Esophagus muscularis mucosa (tissue), 3 donors: Measurements from ENCODE around the gene DTNBP1.

ENCODE experiments used
- EP300 ChIP-seq: sonication (generic); formaldehyde crosslinking; IDR thresholded peaks from one replicate; pipeline ENCODE4 v1.6.1; 2017; ENCODE audit warnings: antibody characterized with exemption
- TF ChIP-seq, protein P1 (sequence below), 3 experiments: fragments of 200-600 bp in 2 of 3; fragments of 450-650 bp in 1 of 3; sonication (generic) in 2 of 3; IDR thresholded peaks; one replicate each; pipeline ENCODE4 v1.5.1; 2017 to 2019; ENCODE audit warnings: antibody characterized with exemption in 3 of 3, mild to moderate bottlenecking in 2 of 3, moderate library complexity in 1 of 3

DNA sequence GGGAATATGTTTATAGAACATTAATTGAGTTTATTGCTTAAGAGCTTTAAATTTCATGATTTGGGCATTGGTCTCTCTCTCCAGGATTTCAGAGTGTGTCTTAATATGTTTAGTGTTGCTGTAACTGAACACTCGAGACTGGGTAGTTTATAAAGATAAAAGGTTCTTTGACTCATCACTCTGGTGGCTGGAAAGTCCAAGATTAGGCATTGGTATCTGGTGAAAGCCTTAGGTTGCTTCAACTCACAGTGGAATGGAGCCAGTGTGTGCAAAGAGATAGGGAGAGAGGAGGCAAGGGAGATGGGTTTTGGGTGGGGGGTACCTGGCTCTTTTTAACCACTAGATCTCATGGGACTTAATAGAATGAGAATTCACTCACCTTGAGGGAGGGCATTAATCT is 35.6 kb upstream of the DTNBP1 start:
- TF ChIP-seq EP300: no peak
- TF ChIP-seq, protein P1, sequence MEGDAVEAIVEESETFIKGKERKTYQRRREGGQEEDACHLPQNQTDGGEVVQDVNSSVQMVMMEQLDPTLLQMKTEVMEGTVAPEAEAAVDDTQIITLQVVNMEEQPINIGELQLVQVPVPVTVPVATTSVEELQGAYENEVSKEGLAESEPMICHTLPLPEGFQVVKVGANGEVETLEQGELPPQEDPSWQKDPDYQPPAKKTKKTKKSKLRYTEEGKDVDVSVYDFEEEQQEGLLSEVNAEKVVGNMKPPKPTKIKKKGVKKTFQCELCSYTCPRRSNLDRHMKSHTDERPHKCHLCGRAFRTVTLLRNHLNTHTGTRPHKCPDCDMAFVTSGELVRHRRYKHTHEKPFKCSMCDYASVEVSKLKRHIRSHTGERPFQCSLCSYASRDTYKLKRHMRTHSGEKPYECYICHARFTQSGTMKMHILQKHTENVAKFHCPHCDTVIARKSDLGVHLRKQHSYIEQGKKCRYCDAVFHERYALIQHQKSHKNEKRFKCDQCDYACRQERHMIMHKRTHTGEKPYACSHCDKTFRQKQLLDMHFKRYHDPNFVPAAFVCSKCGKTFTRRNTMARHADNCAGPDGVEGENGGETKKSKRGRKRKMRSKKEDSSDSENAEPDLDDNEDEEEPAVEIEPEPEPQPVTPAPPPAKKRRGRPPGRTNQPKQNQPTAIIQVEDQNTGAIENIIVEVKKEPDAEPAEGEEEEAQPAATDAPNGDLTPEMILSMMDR (IDR thresholded peaks at IDR 0.05): no peak
